ENCODE data around the gene DIAPH2. TPM values are rescaled to one million over a fixed set of nuclear protein-coding genes. Genes with fewer than 3 reads are reported as not detected.

DIAPH2 gene
- total and polyA plus RNA-seq, 9 of the 15 experiments (the other 6 are each of a cell fraction or from before 2014, with no cell fraction given) = 0.01 to 0.18 (median 0.07) TPM; not detected in 1

DNA sequence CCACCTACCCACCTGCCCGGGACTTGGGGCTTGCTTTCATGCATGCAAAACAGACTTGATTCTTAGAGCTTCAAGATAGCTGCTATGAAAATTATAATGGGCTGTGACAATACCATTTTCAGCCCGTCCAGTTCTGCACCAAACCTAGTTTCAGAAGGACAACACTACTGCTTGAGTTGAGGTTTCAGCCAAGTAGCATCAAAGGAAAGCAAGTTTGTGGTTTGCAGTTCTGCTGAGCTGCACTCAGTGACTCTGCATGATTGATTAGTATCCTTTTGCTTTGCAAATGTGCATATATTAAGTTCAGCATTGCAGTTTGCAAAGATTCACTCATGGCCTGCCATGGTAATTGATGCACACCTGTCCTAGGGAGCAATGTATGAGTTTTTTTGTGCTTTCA is 641.8 kb downstream of the DIAPH2 start:
- CTCF ChIA-PET (ENCODE audit: low intra/inter-chr PET ratio) = no interaction called here
- H3K36me3 ChIP-seq (ENCODE audit: control insufficient read depth, insufficient read depth, low read length) = no peaks in the 10 kb centered on the region
- no peaks in the 10 kb centered on the region for H4K20me1 ChIP-seq (replicated peaks; ENCODE audit: control insufficient read depth, insufficient read depth, low read length)
- no peak for TF ChIP-seq TAL1 (IDR thresholded peaks at IDR 0.05)
- no peak for TF ChIP-seq KAT8 (IDR thresholded peaks at IDR 0.05; ENCODE audit: low read depth)
- no peak for TF ChIP-seq SMARCC2 (IDR thresholded peaks at IDR 0.05; ENCODE audit: low read depth)
- no peak for TF ChIP-seq ZNF436 (CRISPR knock-in tag; IDR thresholded peaks at IDR 0.05)
- no peak for TF ChIP-seq ZNF217 (CRISPR knock-in tag; IDR thresholded peaks at IDR 0.05)
- TF ChIP-seq PYGO2 (tag; IDR thresholded peaks at IDR 0.05) = no peak
- H3K27ac ChIP-seq (ENCODE audit: extremely low read depth, low read depth, low read length) = no peak overlapping the region
- WGBS (ENCODE audit: insufficient coverage, low coverage, missing lambda C conversion rate) = 7% methylated on average over 2 of the region's 2 CpGs
- H3K27me3 ChIP-seq (ENCODE audit: control insufficient read depth in 2 of 2, insufficient read depth in 2 of 2, low read length in 2 of 2) = no peaks in the 10 kb centered on the region
- BruUV-seq (replicated peaks) = no TSS peak
- intact Hi-C loops (cut with micrococcal nuclease) (no loop called here), in situ Hi-C loops (cut with MboI) (no loop called here)
- H2AFZ ChIP-seq (ENCODE audit: low read depth, low read length) = no peak overlapping the region
- no peaks in the 10 kb centered on the region; a peak in 1 of 5 replicates for H3K4me1 ChIP-seq (replicated peaks in 1 of 2; ENCODE audit: control insufficient read depth in 2 of 2, insufficient read depth in 2 of 2, low read length in 2 of 2)
- POLR2A ChIA-PET = no interaction called here
- H3K9me1 ChIP-seq (ENCODE audit: control insufficient read depth, insufficient read depth, low read length) = no peaks in the 10 kb centered on the region
- DNase-seq (ENCODE audit: extremely low read depth in 1 of 4, low spot score in 3 of 4) (no peak), ATAC-seq (no peak), FAIRE-seq (no peak)
- no peak overlapping the region for H3K4me2 ChIP-seq (ENCODE audit: insufficient read depth, low read length)
- no peak overlapping the region for H3K9ac ChIP-seq (ENCODE audit: insufficient read depth in 1 of 2, low read depth in 2 of 2, low read length in 2 of 2)
- H3K4me3 ChIP-seq = no peak overlapping the region
- H3K79me2 ChIP-seq (ENCODE audit: control insufficient read depth, insufficient read depth, low read length) = no peaks in the 10 kb centered on the region
- H3K9me3 ChIP-seq (replicated peaks; ENCODE audit: control insufficient read depth, insufficient read depth, low read depth, low read length) = no peaks in the 10 kb centered on the region

DNA sequence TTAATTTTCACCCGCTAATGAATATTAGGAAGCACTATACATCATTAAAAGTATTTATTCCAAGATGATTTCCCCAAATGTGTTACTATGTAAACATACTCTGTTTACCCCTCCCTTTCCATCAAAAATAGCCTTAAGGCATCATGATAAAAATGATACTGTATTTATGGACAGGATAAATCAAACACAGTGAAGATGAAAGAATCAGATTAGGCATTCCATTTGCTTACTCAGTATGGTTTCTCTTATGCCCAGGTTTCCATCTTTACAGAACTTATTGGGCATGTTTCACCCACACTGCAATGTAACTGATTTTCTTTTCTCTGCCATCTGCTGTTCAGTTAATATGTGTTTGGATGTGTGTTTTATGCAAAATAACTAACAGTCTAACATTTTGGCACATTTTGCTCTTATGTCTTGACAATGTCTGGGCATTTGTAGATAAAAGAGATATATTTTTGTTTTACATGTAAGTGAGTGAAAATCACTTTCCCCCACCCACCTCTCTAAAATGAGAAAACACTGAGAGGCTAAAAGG is 644.3 kb downstream of the DIAPH2 start:
- no peaks in the 10 kb centered on the region for H3K9me3 ChIP-seq (replicated peaks; ENCODE audit: control insufficient read depth, insufficient read depth, low read depth, low read length)
- DNase-seq (ENCODE audit: extremely low read depth in 1 of 4, low spot score in 3 of 4) (no peak), ATAC-seq (no peak), FAIRE-seq (no peak)
- H3K36me3 ChIP-seq (ENCODE audit: control insufficient read depth, insufficient read depth, low read length) = no peaks in the 10 kb centered on the region
- H3K27ac ChIP-seq (ENCODE audit: extremely low read depth, low read depth, low read length) = no peak overlapping the region
- H2AFZ ChIP-seq (ENCODE audit: low read depth, low read length) = no peak overlapping the region
- H3K9me1 ChIP-seq (ENCODE audit: control insufficient read depth, insufficient read depth, low read length) = no peaks in the 10 kb centered on the region
- no peaks in the 10 kb centered on the region for H3K4me1 ChIP-seq (replicated peaks in 1 of 2; ENCODE audit: control insufficient read depth in 2 of 2, insufficient read depth in 2 of 2, low read length in 2 of 2)
- POLR2A ChIA-PET = no interaction called here
- intact Hi-C loops (cut with micrococcal nuclease) = no loop called here
- H3K79me2 ChIP-seq (ENCODE audit: control insufficient read depth, insufficient read depth, low read length) = no peaks in the 10 kb centered on the region
- no peak overlapping the region for H3K4me3 ChIP-seq
- in situ Hi-C loops (cut with MboI) = no loop called here
- CTCF ChIA-PET (ENCODE audit: low intra/inter-chr PET ratio) = no interaction called here
- no TSS peak for BruUV-seq (replicated peaks)
- H3K9ac ChIP-seq (ENCODE audit: insufficient read depth in 1 of 2, low read depth in 2 of 2, low read length in 2 of 2) = no peak overlapping the region
- no peaks in the 10 kb centered on the region for H3K27me3 ChIP-seq (ENCODE audit: control insufficient read depth in 2 of 2, insufficient read depth in 2 of 2, low read length in 2 of 2)
- no peaks in the 10 kb centered on the region for H4K20me1 ChIP-seq (replicated peaks; ENCODE audit: control insufficient read depth, insufficient read depth, low read length)
- 0% methylated on average over 1 of the region's 1 CpG for WGBS (ENCODE audit: insufficient coverage, low coverage, missing lambda C conversion rate)
- no peak overlapping the region for H3K4me2 ChIP-seq (ENCODE audit: insufficient read depth, low read length)
- TF ChIP-seq, protein P1, sequence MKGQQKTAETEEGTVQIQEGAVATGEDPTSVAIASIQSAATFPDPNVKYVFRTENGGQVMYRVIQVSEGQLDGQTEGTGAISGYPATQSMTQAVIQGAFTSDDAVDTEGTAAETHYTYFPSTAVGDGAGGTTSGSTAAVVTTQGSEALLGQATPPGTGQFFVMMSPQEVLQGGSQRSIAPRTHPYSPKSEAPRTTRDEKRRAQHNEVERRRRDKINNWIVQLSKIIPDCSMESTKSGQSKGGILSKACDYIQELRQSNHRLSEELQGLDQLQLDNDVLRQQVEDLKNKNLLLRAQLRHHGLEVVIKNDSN (CRISPR knock-in tag; IDR thresholded peaks at IDR 0.05) = no peak
- no peak for TF ChIP-seq ZEB2 (IDR thresholded peaks at IDR 0.05)
- no peak for TF ChIP-seq NCOA4 (IDR thresholded peaks at IDR 0.05; ENCODE audit: partially characterized antibody)
- TF ChIP-seq, protein P2, sequence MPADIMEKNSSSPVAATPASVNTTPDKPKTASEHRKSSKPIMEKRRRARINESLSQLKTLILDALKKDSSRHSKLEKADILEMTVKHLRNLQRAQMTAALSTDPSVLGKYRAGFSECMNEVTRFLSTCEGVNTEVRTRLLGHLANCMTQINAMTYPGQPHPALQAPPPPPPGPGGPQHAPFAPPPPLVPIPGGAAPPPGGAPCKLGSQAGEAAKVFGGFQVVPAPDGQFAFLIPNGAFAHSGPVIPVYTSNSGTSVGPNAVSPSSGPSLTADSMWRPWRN (IDR thresholded peaks at IDR 0.05; ENCODE audit: low read depth) = no peak
- no peak for TF ChIP-seq SUPT5H (IDR thresholded peaks at IDR 0.05)
- TF ChIP-seq ZNF174 (CRISPR knock-in tag; IDR thresholded peaks at IDR 0.05) = no peak
- no peak for TF ChIP-seq RBM17 (IDR thresholded peaks at IDR 0.05; ENCODE audit: borderline replicate concordance, low read depth, low read length)
- TF ChIP-seq, protein P3, sequence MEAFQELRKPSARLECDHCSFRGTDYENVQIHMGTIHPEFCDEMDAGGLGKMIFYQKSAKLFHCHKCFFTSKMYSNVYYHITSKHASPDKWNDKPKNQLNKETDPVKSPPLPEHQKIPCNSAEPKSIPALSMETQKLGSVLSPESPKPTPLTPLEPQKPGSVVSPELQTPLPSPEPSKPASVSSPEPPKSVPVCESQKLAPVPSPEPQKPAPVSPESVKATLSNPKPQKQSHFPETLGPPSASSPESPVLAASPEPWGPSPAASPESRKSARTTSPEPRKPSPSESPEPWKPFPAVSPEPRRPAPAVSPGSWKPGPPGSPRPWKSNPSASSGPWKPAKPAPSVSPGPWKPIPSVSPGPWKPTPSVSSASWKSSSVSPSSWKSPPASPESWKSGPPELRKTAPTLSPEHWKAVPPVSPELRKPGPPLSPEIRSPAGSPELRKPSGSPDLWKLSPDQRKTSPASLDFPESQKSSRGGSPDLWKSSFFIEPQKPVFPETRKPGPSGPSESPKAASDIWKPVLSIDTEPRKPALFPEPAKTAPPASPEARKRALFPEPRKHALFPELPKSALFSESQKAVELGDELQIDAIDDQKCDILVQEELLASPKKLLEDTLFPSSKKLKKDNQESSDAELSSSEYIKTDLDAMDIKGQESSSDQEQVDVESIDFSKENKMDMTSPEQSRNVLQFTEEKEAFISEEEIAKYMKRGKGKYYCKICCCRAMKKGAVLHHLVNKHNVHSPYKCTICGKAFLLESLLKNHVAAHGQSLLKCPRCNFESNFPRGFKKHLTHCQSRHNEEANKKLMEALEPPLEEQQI (IDR thresholded peaks at IDR 0.05) = no peak
